BE2C (cell line): ENCODE data around the gene DHRS3.

ENCODE experiments used
- DNase-seq: peaks from one replicate; pipeline ENCODE4 v3.0.0-alpha.2; 2020
- H3K27me3 ChIP-seq: fragments of 250-450 bp; sonication (Bioruptor Pico); 2 replicates; pipeline ENCODE4 v1.5.1; 2020; ENCODE audit warnings: mild to moderate bottlenecking
- H3K36me3 ChIP-seq: fragments of 250-450 bp; sonication (Bioruptor Pico); 2 replicates; pipeline ENCODE4 v1.5.1; 2020; ENCODE audit warnings: mild to moderate bottlenecking
- H3K4me1 ChIP-seq: fragments of 250-450 bp; sonication (Bioruptor Pico); 2 replicates; pipeline ENCODE4 v1.5.1; 2020
- H3K4me3 ChIP-seq: 2 replicates; pipeline ENCODE4 v1.5.1; 2011; ENCODE audit warnings: low read depth, low read length
- H3K9me3 ChIP-seq: fragments of 250-450 bp; sonication (Bioruptor Pico); 2 replicates; pipeline ENCODE4 v1.5.1; 2020
- TF ChIP-seq, protein P1 (sequence below): IDR thresholded peaks from 2 replicates; pipeline ENCODE4 v1.5.1; 2012; ENCODE audit warnings: mild to moderate bottlenecking, low read depth, low read length

DHRS3 gene

DNA sequence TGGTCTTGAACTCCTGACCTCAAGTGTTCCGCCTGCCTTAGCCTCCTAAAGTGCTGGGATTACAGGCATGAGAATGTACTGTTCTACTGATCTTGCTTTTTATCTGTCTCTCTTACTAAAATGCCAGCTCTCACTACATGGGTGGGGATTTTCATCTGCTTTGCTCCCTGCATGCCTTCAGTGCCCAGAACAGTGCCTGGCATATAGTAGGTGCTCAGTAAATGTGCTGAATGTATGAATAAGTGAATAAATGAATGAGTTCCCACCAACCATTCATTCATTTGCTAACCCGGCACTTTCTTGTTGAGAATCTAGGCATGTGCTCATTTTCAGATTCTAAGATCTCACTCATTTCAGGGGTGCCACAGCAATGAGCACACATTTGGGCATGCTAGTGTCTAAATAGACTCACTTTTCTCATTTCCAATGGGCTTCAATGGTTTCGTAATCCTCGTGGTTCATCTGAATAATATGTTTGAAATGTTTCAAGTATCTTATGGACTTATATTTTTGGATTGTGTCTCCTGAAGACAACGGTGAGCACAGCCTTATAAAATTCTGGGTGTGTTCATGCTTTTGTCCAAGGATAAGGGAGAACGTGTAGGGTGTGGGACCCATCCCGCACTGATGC is 7.6 kb downstream of the DHRS3 start:
- TF ChIP-seq, protein P1, sequence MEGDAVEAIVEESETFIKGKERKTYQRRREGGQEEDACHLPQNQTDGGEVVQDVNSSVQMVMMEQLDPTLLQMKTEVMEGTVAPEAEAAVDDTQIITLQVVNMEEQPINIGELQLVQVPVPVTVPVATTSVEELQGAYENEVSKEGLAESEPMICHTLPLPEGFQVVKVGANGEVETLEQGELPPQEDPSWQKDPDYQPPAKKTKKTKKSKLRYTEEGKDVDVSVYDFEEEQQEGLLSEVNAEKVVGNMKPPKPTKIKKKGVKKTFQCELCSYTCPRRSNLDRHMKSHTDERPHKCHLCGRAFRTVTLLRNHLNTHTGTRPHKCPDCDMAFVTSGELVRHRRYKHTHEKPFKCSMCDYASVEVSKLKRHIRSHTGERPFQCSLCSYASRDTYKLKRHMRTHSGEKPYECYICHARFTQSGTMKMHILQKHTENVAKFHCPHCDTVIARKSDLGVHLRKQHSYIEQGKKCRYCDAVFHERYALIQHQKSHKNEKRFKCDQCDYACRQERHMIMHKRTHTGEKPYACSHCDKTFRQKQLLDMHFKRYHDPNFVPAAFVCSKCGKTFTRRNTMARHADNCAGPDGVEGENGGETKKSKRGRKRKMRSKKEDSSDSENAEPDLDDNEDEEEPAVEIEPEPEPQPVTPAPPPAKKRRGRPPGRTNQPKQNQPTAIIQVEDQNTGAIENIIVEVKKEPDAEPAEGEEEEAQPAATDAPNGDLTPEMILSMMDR = no peak
- DNase-seq = no peak

DNA sequence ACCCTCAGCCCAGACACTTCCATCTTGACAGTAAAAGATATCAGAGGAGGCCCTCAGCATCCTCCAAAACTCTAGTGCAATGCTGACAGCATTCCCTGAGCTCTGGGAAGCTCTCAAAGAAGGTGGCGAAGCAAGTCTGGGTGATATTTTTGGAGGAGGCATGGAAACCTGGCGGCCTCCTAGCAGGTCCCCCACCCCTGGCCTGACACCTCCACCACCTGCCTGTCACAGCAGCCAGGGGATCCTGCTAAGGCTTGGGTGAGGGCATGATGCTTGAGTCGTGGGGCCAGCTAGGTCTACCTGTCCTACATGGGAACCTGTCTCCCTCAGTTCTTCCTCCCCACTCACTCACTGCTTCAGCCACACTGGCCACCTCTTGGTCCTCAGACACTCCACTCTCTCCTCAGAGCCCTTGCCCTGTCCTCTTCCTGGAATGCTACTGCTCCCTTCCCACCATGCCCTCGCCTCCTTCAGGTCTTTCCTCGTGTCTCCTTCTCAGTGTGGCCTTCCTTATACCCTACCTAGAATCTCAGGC is 8.5 kb downstream of the DHRS3 start:
- no peak for DNase-seq
- H3K9me3 ChIP-seq = no peaks in the 10 kb centered on the region
- no peaks in the 10 kb centered on the region for H3K36me3 ChIP-seq
- TF ChIP-seq, protein P1 = no peak
- H3K27me3 ChIP-seq = no peaks in the 10 kb centered on the region
- no peak overlapping the region for H3K4me3 ChIP-seq
- no peaks in the 10 kb centered on the region; the same call in 1 of the 2 replicates for H3K4me1 ChIP-seq

More for the DNA sequence above, 7.6 kb downstream of the DHRS3 start:
- Histone ChIP-seq H3K4me1 (no peaks in the 10 kb centered on the region), H3K9me3 (no peaks in the 10 kb centered on the region), H3K36me3 (no peaks in the 10 kb centered on the region), H3K4me3 (no peak overlapping the region), H3K27me3 (no peaks in the 10 kb centered on the region)

DNA sequence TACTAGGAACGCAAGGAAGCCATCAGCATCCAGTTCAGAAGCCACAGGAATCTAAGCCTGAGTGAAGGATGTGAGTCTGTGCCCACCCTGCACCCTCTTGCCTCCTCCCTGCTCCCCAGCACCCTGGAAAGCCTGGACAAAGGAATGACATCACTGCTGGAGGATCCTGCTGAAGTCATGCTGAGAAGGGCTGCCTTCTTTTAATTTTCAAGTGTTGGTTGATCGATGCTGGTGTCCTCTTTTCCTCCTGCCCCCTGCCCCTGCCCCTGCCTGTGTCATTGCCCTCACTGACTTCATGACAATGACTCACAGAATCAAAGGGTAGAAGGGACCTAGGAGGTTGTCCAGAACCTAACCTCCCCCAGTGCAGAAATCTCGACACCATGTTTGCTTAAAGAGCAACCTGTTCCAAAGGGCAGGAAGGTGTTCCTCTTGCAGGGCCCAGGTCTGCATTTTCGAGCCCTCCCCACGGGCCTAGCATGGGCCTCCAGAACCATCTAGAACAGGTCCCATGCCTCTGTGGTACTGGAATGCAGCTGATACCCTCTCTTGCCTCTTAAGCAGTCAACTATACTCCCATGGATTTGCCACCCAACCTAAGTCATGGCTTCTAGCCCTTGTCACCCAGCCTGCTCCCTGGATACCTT is 9.6 kb downstream of the DHRS3 start:
- Histone ChIP-seq H3K9me3 (no peaks in the 10 kb centered on the region), H3K4me3 (no peak overlapping the region), H3K36me3 (no peaks in the 10 kb centered on the region), H3K27me3 (no peaks in the 10 kb centered on the region), H3K4me1 (no peaks in the 10 kb centered on the region; the same call in 1 of the 2 replicates)
- DNase-seq = no peak
- TF ChIP-seq, protein P1 = no peak

DNA sequence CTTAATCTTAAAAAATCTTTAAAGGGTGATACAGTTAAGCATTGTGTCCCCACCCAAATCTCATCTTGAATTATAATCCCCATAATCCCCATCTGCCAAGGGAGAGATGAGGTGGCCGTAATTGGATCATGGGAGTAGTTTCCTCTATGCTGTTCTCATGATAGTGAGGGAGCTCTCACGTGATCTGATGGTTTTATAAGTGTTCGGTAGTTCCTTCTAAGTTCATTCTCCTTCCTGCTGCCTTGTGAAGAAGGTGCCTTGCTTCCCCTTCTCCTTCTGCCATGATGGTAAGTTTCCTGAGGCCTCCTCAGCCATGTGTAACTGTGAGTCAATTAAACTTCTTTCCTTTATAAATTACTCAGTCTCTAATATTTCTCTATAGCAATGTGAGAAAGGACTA is 10.7 kb downstream of the DHRS3 start:
- no peaks in the 10 kb centered on the region for H3K27me3 ChIP-seq
- TF ChIP-seq, protein P1 = no peak
- H3K4me1 ChIP-seq = no peaks in the 10 kb centered on the region; the same call in 1 of the 2 replicates
- H3K4me3 ChIP-seq = no peak overlapping the region
- DNase-seq = no peak
- no peaks in the 10 kb centered on the region for H3K36me3 ChIP-seq
- H3K9me3 ChIP-seq = no peaks in the 10 kb centered on the region

DNA sequence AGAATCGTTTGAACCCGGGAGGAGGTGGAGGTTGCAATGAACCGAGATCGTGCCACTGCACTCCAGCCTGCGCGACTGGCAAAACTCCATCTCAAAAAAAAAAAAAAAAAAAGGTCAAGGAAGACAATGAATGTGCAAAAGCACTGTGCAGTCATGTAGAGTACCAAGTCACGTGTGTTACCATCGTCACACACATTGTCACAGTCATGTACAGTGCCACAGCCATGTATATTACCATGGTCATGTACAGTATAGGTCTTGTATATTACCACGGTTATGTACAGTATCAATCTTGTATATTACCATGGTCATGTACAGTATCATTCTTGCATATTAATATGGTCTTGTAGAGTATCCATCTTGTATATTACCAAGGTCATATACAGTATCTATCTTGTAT is 13.0 kb downstream of the DHRS3 start:
- no peaks in the 10 kb centered on the region for H3K36me3 ChIP-seq
- H3K9me3 ChIP-seq = no peaks in the 10 kb centered on the region
- H3K4me1 ChIP-seq = no peaks in the 10 kb centered on the region; the same call in 1 of the 2 replicates
- DNase-seq = no peak
- H3K27me3 ChIP-seq = no peaks in the 10 kb centered on the region
- TF ChIP-seq, protein P1 = no peak
- no peak overlapping the region for H3K4me3 ChIP-seq
